K562 (cell line): Measurements from ENCODE around the gene SRF. TPM values are rescaled to one million over a fixed set of nuclear protein-coding genes. Genes with fewer than 3 reads are reported as not detected.

Source experiments
- EGR1 ChIP-seq: fragments of 450-650 bp; conservative IDR thresholded peaks from 2 replicates; pipeline ENCODE4 v1.6.1; 2017; ENCODE audit warnings: mild to moderate bottlenecking
- GMEB1 ChIP-seq: fragments of 250-450 bp; sonication (Bioruptor Pico); IDR thresholded peaks from 2 replicates; pipeline ENCODE4 v1.4.0; 2020; ENCODE audit warnings: mild to moderate bottlenecking
- KDM1A ChIP-seq, 2 experiments: fragments of 450-650 bp; IDR thresholded peaks; 2 replicates each; pipeline ENCODE4 v1.6.1; 2016; ENCODE audit warnings: mild to moderate bottlenecking in 2 of 2
- PCBP2 ChIP-seq: fragments of 200-400 bp; formaldehyde crosslinking; IDR thresholded peaks from 2 replicates; pipeline ENCODE4 v1.6.1; 2018; ENCODE audit warnings: low read length, low read depth, mild to moderate bottlenecking, moderate library complexity; ENCODE audit not compliant: poor library complexity, severe bottlenecking
- SFPQ ChIP-seq: fragments of 200-400 bp; formaldehyde crosslinking; IDR thresholded peaks from 2 replicates; pipeline ENCODE4 v1.6.1; 2017; ENCODE audit warnings: mild to moderate bottlenecking, low read depth, low read length, moderate library complexity
- TBP ChIP-seq: optimal IDR thresholded peaks from 2 replicates; pipeline ENCODE3; 2011; ENCODE audit warnings: low read depth, low read length, improper control_type of control experiment
- WHSC1 ChIP-seq: IDR thresholded peaks from one replicate; pipeline ENCODE4 v1.6.1; 2012; ENCODE audit warnings: low read length, control low read depth, inconsistent platforms
- ZNF239 ChIP-seq: fragments of 250-450 bp; sonication (Bioruptor Pico); IDR thresholded peaks from 2 replicates; pipeline ENCODE4 v1.4.0; 2020; ENCODE audit warnings: mild to moderate bottlenecking
- ZNF395 ChIP-seq: fragments of 200-800 bp; sonication (Bioruptor generic); IDR thresholded peaks from 2 replicates; pipeline ENCODE4 v1.6.1; 2017; ENCODE audit warnings: missing genetic modification characterization, missing compliant biosample characterization
- ZNF766 ChIP-seq: fragments of 200-800 bp; sonication (Bioruptor generic); conservative IDR thresholded peaks from 2 replicates; pipeline ENCODE4 v1.6.1; 2016; ENCODE audit warnings: missing genetic modification characterization, missing compliant biosample characterization
- ZNF77 ChIP-seq: fragments of 250-450 bp; sonication (Bioruptor Pico); IDR thresholded peaks from 2 replicates; pipeline ENCODE4 v1.5.0; 2020
- polyA plus RNA-seq, 8 experiments: library from polyadenylated mRNA; depleted of rRNA in 4 of 8; stranded (reverse) in 5 of 8; unstranded in 3 of 8; fragments of >200 nt; fragmentation: Nextera tagmentation in 2 of 8; fragmentation: Illumina TruSeq in 1 of 8; extraction: Ambion mirVana in 2 of 8; extraction: Trizol in 1 of 8; gene quantifications; 2 replicates each; pipeline versions ENCODE4 v1.2.1 to v1.2.3, GENCODE V29; 2011 to 2014; ENCODE audit warnings: inconsistent platforms in 1 of 8, missing spikeins in 1 of 8
- total RNA-seq, 7 experiments: library from RNA; depleted of rRNA in 6 of 7; stranded (reverse); fragments of >200 nt in 6 of 7; fragmentation: Illumina TruSeq in 2 of 7; extraction: Trizol in 2 of 7; gene quantifications; 2 replicates each; pipeline versions ENCODE4 v1.2.1 to v1.2.3, GENCODE V29; 2011 to 2021; ENCODE audit warnings: low replicate concordance in 1 of 7
- TF ChIP-seq, protein P1 (sequence below): sonication (generic); formaldehyde crosslinking; IDR thresholded peaks from 2 replicates; pipeline ENCODE4 v1.8.0; 2023; ENCODE audit warnings: missing genetic modification reagents, mild to moderate bottlenecking, borderline replicate concordance
- TF ChIP-seq, protein P2 (sequence below): fragments of 450-650 bp; formaldehyde crosslinking; conservative IDR thresholded peaks from 2 replicates; pipeline ENCODE4 v1.4.0; 2022; ENCODE audit warnings: mild to moderate bottlenecking, missing genetic modification characterization
- TF ChIP-seq, protein P3 (sequence below): fragments of 450-650 bp; formaldehyde crosslinking; IDR thresholded peaks from 2 replicates; pipeline ENCODE4 v1.4.0; 2020; ENCODE audit warnings: mild to moderate bottlenecking, moderate library complexity

SRF gene
- total and polyA plus RNA-seq, 9 of the 15 experiments (the other 6 are each of a cell fraction or from before 2014, with no cell fraction given) = 2.5 to 37.0 (median 24.6) TPM

- TF ChIP-seq, protein P1, sequence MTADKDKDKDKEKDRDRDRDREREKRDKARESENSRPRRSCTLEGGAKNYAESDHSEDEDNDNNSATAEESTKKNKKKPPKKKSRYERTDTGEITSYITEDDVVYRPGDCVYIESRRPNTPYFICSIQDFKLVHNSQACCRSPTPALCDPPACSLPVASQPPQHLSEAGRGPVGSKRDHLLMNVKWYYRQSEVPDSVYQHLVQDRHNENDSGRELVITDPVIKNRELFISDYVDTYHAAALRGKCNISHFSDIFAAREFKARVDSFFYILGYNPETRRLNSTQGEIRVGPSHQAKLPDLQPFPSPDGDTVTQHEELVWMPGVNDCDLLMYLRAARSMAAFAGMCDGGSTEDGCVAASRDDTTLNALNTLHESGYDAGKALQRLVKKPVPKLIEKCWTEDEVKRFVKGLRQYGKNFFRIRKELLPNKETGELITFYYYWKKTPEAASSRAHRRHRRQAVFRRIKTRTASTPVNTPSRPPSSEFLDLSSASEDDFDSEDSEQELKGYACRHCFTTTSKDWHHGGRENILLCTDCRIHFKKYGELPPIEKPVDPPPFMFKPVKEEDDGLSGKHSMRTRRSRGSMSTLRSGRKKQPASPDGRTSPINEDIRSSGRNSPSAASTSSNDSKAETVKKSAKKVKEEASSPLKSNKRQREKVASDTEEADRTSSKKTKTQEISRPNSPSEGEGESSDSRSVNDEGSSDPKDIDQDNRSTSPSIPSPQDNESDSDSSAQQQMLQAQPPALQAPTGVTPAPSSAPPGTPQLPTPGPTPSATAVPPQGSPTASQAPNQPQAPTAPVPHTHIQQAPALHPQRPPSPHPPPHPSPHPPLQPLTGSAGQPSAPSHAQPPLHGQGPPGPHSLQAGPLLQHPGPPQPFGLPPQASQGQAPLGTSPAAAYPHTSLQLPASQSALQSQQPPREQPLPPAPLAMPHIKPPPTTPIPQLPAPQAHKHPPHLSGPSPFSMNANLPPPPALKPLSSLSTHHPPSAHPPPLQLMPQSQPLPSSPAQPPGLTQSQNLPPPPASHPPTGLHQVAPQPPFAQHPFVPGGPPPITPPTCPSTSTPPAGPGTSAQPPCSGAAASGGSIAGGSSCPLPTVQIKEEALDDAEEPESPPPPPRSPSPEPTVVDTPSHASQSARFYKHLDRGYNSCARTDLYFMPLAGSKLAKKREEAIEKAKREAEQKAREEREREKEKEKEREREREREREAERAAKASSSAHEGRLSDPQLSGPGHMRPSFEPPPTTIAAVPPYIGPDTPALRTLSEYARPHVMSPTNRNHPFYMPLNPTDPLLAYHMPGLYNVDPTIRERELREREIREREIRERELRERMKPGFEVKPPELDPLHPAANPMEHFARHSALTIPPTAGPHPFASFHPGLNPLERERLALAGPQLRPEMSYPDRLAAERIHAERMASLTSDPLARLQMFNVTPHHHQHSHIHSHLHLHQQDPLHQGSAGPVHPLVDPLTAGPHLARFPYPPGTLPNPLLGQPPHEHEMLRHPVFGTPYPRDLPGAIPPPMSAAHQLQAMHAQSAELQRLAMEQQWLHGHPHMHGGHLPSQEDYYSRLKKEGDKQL (CRISPR knock-in tag) = no peak
- TF ChIP-seq SFPQ (no peak), ZNF395 (CRISPR knock-in tag) (no peak), TBP (no peak), WHSC1 (no peak), ZNF77 (CRISPR knock-in tag) (no peak), ZNF239 (CRISPR knock-in tag) (no peak), KDM1A (IDR thresholded peaks at IDR 0.05) (no peak), GMEB1 (CRISPR knock-in tag) (no peak), PCBP2 (no peak), EGR1 (no peak), ZNF766 (CRISPR knock-in tag) (no peak)
- TF ChIP-seq, protein P2, sequence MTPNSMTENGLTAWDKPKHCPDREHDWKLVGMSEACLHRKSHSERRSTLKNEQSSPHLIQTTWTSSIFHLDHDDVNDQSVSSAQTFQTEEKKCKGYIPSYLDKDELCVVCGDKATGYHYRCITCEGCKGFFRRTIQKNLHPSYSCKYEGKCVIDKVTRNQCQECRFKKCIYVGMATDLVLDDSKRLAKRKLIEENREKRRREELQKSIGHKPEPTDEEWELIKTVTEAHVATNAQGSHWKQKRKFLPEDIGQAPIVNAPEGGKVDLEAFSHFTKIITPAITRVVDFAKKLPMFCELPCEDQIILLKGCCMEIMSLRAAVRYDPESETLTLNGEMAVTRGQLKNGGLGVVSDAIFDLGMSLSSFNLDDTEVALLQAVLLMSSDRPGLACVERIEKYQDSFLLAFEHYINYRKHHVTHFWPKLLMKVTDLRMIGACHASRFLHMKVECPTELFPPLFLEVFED (CRISPR knock-in tag) = peak; percentile 51; the same call in 1 of the 2 replicates
- TF ChIP-seq, protein P3, sequence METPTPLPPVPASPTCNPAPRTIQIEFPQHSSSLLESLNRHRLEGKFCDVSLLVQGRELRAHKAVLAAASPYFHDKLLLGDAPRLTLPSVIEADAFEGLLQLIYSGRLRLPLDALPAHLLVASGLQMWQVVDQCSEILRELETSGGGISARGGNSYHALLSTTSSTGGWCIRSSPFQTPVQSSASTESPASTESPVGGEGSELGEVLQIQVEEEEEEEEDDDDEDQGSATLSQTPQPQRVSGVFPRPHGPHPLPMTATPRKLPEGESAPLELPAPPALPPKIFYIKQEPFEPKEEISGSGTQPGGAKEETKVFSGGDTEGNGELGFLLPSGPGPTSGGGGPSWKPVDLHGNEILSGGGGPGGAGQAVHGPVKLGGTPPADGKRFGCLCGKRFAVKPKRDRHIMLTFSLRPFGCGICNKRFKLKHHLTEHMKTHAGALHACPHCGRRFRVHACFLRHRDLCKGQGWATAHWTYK (CRISPR knock-in tag) = no peak; the same call in 1 of the 2 replicates
Observed at GRCh38 chr6:43170417-43170930, 595 bp upstream of the SRF start (continued).
